Ascending aorta (tissue), 2 donors: Measurements from ENCODE around the gene EHMT1. TPM values are rescaled to one million over a fixed set of nuclear protein-coding genes. Genes with fewer than 3 reads are reported as not detected.

Experiments used
- DNase-seq, 2 donors: peaks; one replicate each; pipeline ENCODE4 v3.0.0-alpha.2; 2019; ENCODE audit warnings: low spot score in 2 of 2
- H3K27ac ChIP-seq, 2 donors: fragments of 200-600 bp; sonication (generic); one replicate each; pipeline ENCODE4 v1.5.1; 2016 to 2017; ENCODE audit warnings: mild to moderate bottlenecking in 1 of 2
- H3K27me3 ChIP-seq: fragments of 200-600 bp; sonication (generic); one replicate; pipeline ENCODE4 v1.5.1; 2017
- H3K36me3 ChIP-seq, 2 donors: fragments of 200-600 bp; sonication (generic); one replicate each; pipeline ENCODE4 v1.5.1; 2016
- H3K4me1 ChIP-seq, 2 donors: fragments of 200-600 bp; sonication (generic); one replicate each; pipeline ENCODE4 v1.5.1; 2016 to 2017; ENCODE audit warnings: mild to moderate bottlenecking in 1 of 2
- H3K4me3 ChIP-seq, 2 donors: fragments of 200-600 bp; sonication (generic); one replicate each; pipeline ENCODE4 v1.5.1; 2016 to 2017; ENCODE audit warnings: mild to moderate bottlenecking in 1 of 2
- H3K9me3 ChIP-seq, 2 donors: fragments of 200-600 bp; sonication (generic); one replicate each; pipeline ENCODE4 v1.5.1; 2016
- intact Hi-C: fragments of 100-400 bp; cut with DNase I; formaldehyde crosslinking; loops from one replicate; pipeline ENCODE4 v1.15.1; 2023
- total RNA-seq: library from RNA; depleted of rRNA; stranded (reverse); fragments of >200 nt; gene quantifications from one replicate; pipeline ENCODE4 v1.1.0, GENCODE V29; 2016
- TF ChIP-seq, protein P1 (sequence below), 3 experiments: fragments of 200-600 bp in 2 of 3; fragments of 450-650 bp in 1 of 3; sonication (generic) in 2 of 3; IDR thresholded peaks; one replicate each; pipeline ENCODE4 v1.5.1; 2016 to 2019; ENCODE audit warnings: antibody characterized with exemption in 3 of 3, mild to moderate bottlenecking in 1 of 3, moderate library complexity in 1 of 3

Gene EHMT1
- total RNA-seq, 1 donor from 2014 or later = 49.9 TPM

- no peak overlapping the region for H3K27ac ChIP-seq
- no peak for DNase-seq
- H3K27me3 ChIP-seq = no peaks in the 10 kb centered on the region
- H3K4me1 ChIP-seq = no peaks in the 10 kb centered on the region
- intact Hi-C loops = no loop called here
- H3K36me3 ChIP-seq = peaks cover 0 to 4% of the 10 kb centered on the region in 2 donors
- no peak overlapping the region for H3K4me3 ChIP-seq
- TF ChIP-seq, protein P1, sequence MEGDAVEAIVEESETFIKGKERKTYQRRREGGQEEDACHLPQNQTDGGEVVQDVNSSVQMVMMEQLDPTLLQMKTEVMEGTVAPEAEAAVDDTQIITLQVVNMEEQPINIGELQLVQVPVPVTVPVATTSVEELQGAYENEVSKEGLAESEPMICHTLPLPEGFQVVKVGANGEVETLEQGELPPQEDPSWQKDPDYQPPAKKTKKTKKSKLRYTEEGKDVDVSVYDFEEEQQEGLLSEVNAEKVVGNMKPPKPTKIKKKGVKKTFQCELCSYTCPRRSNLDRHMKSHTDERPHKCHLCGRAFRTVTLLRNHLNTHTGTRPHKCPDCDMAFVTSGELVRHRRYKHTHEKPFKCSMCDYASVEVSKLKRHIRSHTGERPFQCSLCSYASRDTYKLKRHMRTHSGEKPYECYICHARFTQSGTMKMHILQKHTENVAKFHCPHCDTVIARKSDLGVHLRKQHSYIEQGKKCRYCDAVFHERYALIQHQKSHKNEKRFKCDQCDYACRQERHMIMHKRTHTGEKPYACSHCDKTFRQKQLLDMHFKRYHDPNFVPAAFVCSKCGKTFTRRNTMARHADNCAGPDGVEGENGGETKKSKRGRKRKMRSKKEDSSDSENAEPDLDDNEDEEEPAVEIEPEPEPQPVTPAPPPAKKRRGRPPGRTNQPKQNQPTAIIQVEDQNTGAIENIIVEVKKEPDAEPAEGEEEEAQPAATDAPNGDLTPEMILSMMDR (IDR thresholded peaks at IDR 0.05) = no peak
- H3K9me3 ChIP-seq = no peaks in the 10 kb centered on the region
Measured at GRCh38 chr9:137657606-137658005, 38.8 kb downstream of the EHMT1 start.

- intact Hi-C loops = no loop called here
- H3K4me1 ChIP-seq = no peaks in the 10 kb centered on the region
- DNase-seq = no peak
- H3K9me3 ChIP-seq = no peaks in the 10 kb centered on the region
- no peaks in the 10 kb centered on the region for H3K27me3 ChIP-seq
- H3K36me3 ChIP-seq = no peaks in the 10 kb centered on the region
- no peak overlapping the region for H3K27ac ChIP-seq
- H3K4me3 ChIP-seq = no peak overlapping the region
- TF ChIP-seq, protein P1 (IDR thresholded peaks at IDR 0.05) = no peak
Measured at GRCh38 chr9:137658781-137659180, 40.0 kb downstream of the EHMT1 start.

GRCh38 chr9:137660144-137660543 is 41.3 kb downstream of the EHMT1 start:
- intact Hi-C loops = no loop called here
- DNase-seq = peak in 1 of 2 donors; percentile 2
- H3K27ac ChIP-seq = no peak overlapping the region
- no peaks in the 10 kb centered on the region for H3K27me3 ChIP-seq
- H3K4me1 ChIP-seq = no peaks in the 10 kb centered on the region
- H3K4me3 ChIP-seq = no peak overlapping the region
- no peaks in the 10 kb centered on the region for H3K9me3 ChIP-seq
- TF ChIP-seq, protein P1 (IDR thresholded peaks at IDR 0.05) = no peak
- no peaks in the 10 kb centered on the region for H3K36me3 ChIP-seq

- peak in 1 of 2 donors; percentile 41 for DNase-seq
- Histone ChIP-seq H3K4me3 (no peak overlapping the region), H3K9me3 (no peaks in the 10 kb centered on the region), H3K27me3 (no peaks in the 10 kb centered on the region), H3K27ac (no peak overlapping the region), H3K4me1 (peaks cover 2% of the 10 kb centered on the region in 2 donors), H3K36me3 (no peaks in the 10 kb centered on the region)
- TF ChIP-seq, protein P1 (IDR thresholded peaks at IDR 0.05) = no peak
- intact Hi-C loops = no loop called here
Measured at GRCh38 chr9:137663584-137663983, 44.8 kb downstream of the EHMT1 start.

GRCh38 chr9:137664676-137665075 is 45.9 kb downstream of the EHMT1 start:
- no peak for DNase-seq
- H3K4me3 ChIP-seq = no peak overlapping the region
- intact Hi-C loops = no loop called here
- H3K4me1 ChIP-seq = peaks cover 2% of the 10 kb centered on the region in 2 donors
- H3K36me3 ChIP-seq = peaks cover 0 to 5% of the 10 kb centered on the region in 2 donors
- H3K27ac ChIP-seq = no peak overlapping the region
- TF ChIP-seq, protein P1 (IDR thresholded peaks at IDR 0.05) = no peak
- no peaks in the 10 kb centered on the region for H3K9me3 ChIP-seq
- no peaks in the 10 kb centered on the region for H3K27me3 ChIP-seq

DNA sequence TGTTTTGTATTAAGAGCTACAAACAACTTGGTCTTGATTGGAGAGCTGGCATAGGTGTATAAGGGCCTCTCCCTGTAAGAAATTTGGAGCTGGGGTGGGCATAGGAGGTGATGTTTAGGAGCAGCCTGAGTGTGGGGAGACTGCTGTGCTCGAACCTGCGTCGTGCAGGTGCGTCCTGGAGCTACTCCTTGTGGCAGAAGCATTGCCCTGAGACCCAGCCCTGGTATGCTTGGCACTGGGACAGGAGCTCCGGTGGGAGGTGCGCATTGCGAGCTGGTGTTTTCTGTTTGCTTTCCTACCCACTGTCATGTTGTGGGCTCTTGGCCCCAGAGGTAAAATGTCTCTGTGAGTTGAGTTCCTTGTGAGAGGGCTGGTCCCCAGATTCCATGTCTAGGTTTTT is 46.4 kb downstream of the EHMT1 start:
- no peak for DNase-seq
- intact Hi-C loops = no loop called here
- Histone ChIP-seq H3K9me3 (no peaks in the 10 kb centered on the region), H3K4me1 (peaks cover 2% of the 10 kb centered on the region in 2 donors), H3K27me3 (no peaks in the 10 kb centered on the region), H3K27ac (no peak overlapping the region), H3K4me3 (no peak overlapping the region), H3K36me3 (peaks cover 0 to 5% of the 10 kb centered on the region in 2 donors)
- TF ChIP-seq, protein P1 (IDR thresholded peaks at IDR 0.05) = no peak
